Fibroblast of skin of left biceps (primary cell): ENCODE measurements around the gene PLD2.
A peak's percentile ranks its signal among the peaks of the same experiment; 100 is the strongest.
"Not testable (repeated sequence)": the region's sequence is repeated elsewhere in the genome, so short reads cannot be mapped to it uniquely, and the experiment has no call there.

Source experiments
- DNase-seq, 2 experiments: peaks; one replicate each; pipeline ENCODE4 v3.0.0-alpha.2; 2013; ENCODE audit warnings: low read depth in 2 of 2

Gene PLD2

GRCh38 chr17:4789701-4789950 is 17.3 kb upstream of the PLD2 start:
- DNase-seq = no peak

GRCh38 chr17:4789951-4790704 is 16.8 kb upstream of the PLD2 start:
- peak; percentile 65 to 73 for DNase-seq

- no peak for DNase-seq
Observed at GRCh38 chr17:4790705-4791088, 16.3 kb upstream of the PLD2 start.

GRCh38 chr17:4795168-4795567 is 11.8 kb upstream of the PLD2 start:
- no peak for DNase-seq

- no peak for DNase-seq
Observed at GRCh38 chr17:4796552-4796920, 10.4 kb upstream of the PLD2 start.

- DNase-seq = no peak
Observed at GRCh38 chr17:4800462-4801196, 6.3 kb upstream of the PLD2 start.

GRCh38 chr17:4802228-4802627 is 4.7 kb upstream of the PLD2 start, which contains the start of gene C17orf114:
Gene C17orf114 (minus strand): TSS chr17:4802328.
- no peak for DNase-seq

- DNase-seq = no peak
Observed at GRCh38 chr17:4806456-4806776, 536 bp upstream of the PLD2 start.

GRCh38 chr17:4807605-4808377 is 839 bp downstream of the PLD2 start:
- no peak for DNase-seq

GRCh38 chr17:4808378-4808767 is 1.4 kb downstream of the PLD2 start:
- no peak for DNase-seq

GRCh38 chr17:4810696-4811290 is 3.8 kb downstream of the PLD2 start:
- no peak for DNase-seq

GRCh38 chr17:4811471-4811870 is 4.5 kb downstream of the PLD2 start:
- no peak for DNase-seq

- no peak for DNase-seq
Observed at GRCh38 chr17:4812690-4813089, 5.7 kb downstream of the PLD2 start.

- DNase-seq = no peak
Observed at GRCh38 chr17:4815043-4815675, 8.2 kb downstream of the PLD2 start.

- no peak for DNase-seq
Observed at GRCh38 chr17:4816826-4817225, 9.9 kb downstream of the PLD2 start.

- DNase-seq = no peak
Observed at GRCh38 chr17:4818276-4818675, 11.3 kb downstream of the PLD2 start.

- no peak for DNase-seq
Observed at GRCh38 chr17:4822835-4823234, 15.9 kb downstream of the PLD2 start.

- DNase-seq = no peak
Observed at GRCh38 chr17:4823373-4824089, 16.6 kb downstream of the PLD2 start.

- no peak for DNase-seq
Observed at GRCh38 chr17:4827399-4827798, 20.4 kb downstream of the PLD2 start.

GRCh38 chr17:4832829-4833177 is 25.9 kb downstream of the PLD2 start:
- DNase-seq = not testable (repeated sequence)

GRCh38 chr17:4833178-4833940 is 26.4 kb downstream of the PLD2 start, which contains the start of gene MINK1:
Gene MINK1 (plus strand): TSS chr17:4833340. CDS start chr17:4833584, 244 bp downstream.
- DNase-seq = peak; percentile 84 to 86
